ENCODE data around the gene SLMAP. TPM values are rescaled to one million over a fixed set of nuclear protein-coding genes. Genes with fewer than 3 reads are reported as not detected.

The SLMAP gene
- total RNA-seq, 6 donors from 2014 or later: 53.4 to 104 (median 68.4) TPM

DNA sequence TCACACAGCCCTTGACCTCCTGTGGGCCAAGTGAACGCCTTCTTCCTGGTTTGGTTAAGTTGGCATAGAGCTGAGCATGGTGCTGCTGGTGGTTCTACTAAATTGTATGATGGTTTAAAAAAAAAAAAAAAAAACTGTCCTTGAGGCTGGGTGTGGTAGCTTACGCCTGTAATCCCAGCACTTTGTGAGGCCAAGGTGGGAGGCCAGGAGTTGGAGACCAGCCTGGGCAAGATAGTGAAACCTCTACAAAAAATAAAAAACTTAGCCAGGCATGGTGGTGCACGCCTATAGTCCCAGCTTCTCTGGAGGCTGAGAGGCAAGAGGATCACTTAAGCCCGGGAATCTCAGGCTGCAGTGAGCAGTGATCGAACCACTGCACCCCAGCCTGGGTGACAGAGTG, 193.2 kb downstream of the SLMAP start:
- no peak for DNase-seq
- no peak for ATAC-seq (ENCODE audit: low FRiP score in 2 of 2)
- Histone ChIP-seq H3K4me3 (no peak overlapping the region), H3K36me3 (no peaks in the 10 kb centered on the region), H3K27ac (no peak overlapping the region), H3K9me3 (no peaks in the 10 kb centered on the region), H3K27me3 (no peaks in the 10 kb centered on the region), H3K4me1 (peaks cover 13 to 19% (median 16%) of the 10 kb centered on the region in 4 donors)
- TF ChIP-seq POLR2A (IDR thresholded peaks at IDR 0.05) (no peak), POLR2AphosphoS5 (IDR thresholded peaks at IDR 0.05) (no peak), EP300 (IDR thresholded peaks at IDR 0.05) (no peak)
- TF ChIP-seq, protein P1, sequence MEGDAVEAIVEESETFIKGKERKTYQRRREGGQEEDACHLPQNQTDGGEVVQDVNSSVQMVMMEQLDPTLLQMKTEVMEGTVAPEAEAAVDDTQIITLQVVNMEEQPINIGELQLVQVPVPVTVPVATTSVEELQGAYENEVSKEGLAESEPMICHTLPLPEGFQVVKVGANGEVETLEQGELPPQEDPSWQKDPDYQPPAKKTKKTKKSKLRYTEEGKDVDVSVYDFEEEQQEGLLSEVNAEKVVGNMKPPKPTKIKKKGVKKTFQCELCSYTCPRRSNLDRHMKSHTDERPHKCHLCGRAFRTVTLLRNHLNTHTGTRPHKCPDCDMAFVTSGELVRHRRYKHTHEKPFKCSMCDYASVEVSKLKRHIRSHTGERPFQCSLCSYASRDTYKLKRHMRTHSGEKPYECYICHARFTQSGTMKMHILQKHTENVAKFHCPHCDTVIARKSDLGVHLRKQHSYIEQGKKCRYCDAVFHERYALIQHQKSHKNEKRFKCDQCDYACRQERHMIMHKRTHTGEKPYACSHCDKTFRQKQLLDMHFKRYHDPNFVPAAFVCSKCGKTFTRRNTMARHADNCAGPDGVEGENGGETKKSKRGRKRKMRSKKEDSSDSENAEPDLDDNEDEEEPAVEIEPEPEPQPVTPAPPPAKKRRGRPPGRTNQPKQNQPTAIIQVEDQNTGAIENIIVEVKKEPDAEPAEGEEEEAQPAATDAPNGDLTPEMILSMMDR (IDR thresholded peaks at IDR 0.05): no peak
- 89 to 90% methylated on average over 5 of the region's 5 CpGs for WGBS, 2 donors

DNA sequence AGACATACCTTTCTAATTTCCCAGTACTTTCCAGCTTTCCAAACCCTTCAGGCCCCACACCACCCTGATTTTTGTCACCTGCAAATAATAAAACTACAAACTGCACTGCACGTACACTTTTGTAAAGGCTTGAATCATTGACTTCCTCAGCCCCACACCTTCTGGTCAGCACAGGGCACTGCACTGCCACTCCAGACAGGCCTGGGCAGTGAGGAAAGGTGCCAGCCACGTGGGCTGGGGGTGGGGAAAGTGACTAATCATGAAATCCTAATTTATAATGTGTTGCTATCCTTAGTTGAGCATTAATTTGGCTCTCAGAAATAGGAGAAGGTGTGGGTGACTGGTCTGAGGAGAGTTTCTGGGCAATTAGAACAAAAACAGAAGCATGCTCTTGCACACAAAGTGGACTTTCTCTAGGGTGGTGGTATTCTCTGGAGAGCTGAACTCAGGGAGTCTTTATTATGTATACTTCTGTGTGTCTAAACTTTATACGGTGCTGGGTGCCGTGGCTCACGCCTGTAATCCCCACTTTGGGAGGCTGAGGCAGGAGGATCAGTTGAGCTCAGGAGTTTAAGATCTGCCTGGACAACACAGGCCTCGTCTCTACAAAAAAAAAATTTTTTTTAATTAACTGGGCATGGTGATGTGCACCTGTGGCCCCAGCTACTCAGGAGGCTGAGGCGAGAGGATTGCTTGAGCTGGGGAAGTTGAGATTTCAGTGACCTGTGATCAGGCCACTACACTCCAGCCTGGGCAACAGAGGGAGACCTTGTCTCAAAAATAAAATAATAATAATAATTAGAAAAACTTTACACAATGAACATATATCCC, 193.9 kb downstream of the SLMAP start:
- DNase-seq (peak in 1 of 2 donors; percentile 55), ATAC-seq (ENCODE audit: low FRiP score in 2 of 2) (peak in 1 of 2 donors; percentile 71)
- no peak overlapping the region for H3K4me3 ChIP-seq
- no peaks in the 10 kb centered on the region for H3K36me3 ChIP-seq
- no peak overlapping the region for H3K27ac ChIP-seq
- 75 to 76% methylated on average over 7 of the region's 7 CpGs for WGBS, 2 donors
- TF ChIP-seq, protein P1 (IDR thresholded peaks at IDR 0.05): peak in 3 of 6 experiments; percentile 20 to 29 (median 23)
- no peak for TF ChIP-seq POLR2A (IDR thresholded peaks at IDR 0.05)
- no peak for TF ChIP-seq EP300 (IDR thresholded peaks at IDR 0.05)
- no peak for TF ChIP-seq POLR2AphosphoS5 (IDR thresholded peaks at IDR 0.05)
- no peaks in the 10 kb centered on the region for H3K27me3 ChIP-seq
- no peaks in the 10 kb centered on the region for H3K9me3 ChIP-seq
- H3K4me1 ChIP-seq: peaks cover 13 to 19% (median 16%) of the 10 kb centered on the region in 4 donors

DNA sequence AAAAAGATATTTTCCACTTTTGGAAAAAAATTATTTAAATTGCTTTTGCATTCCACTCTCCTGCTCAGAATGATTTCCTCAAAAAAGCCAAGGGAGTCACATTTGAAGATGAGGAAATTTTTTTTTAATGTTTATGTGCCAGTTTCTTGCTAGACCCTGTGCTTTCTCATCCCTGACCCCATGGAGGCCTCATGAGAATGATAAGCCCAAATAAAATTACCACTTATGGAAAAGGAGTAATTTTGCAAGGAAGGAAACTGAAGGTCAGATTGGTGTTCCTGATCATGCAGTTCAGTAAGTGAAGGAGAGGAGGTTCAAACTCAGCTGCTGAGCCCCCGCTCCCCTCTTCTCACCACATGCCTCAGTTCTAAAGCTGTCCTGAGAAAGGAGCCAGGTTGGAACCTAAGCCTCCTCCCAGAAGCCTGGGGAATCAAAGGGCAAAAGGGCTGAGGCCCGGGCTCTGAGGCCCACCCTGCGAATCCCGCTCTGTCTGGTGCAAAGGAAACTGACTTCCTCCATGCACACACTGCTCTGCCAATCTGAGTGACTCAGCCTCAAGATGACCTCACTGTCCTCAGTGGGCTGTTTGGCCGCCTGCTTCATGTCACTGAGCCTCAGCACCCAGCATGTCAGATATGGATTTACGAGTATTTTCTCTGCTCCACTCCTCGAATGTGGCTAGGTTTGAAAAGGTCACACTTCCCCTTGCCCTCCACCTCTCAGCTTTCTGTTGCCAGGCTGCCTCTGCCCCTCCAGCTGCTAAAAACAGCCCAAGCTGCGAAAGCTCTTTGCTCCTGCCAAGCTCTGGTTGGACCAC, 195.2 kb downstream of the SLMAP start:
- Histone ChIP-seq H3K27me3 (no peaks in the 10 kb centered on the region), H3K4me3 (no peak overlapping the region), H3K9me3 (no peaks in the 10 kb centered on the region), H3K36me3 (no peaks in the 10 kb centered on the region), H3K27ac (peak overlapping the region; percentile 70 to 82 (median 80)), H3K4me1 (peaks cover 14 to 22% (median 18%) of the 10 kb centered on the region in 4 donors)
- DNase-seq (peak in 1 of 2 donors; percentile 70), ATAC-seq (ENCODE audit: low FRiP score in 2 of 2) (peak; percentile 76 to 95)
- TF ChIP-seq POLR2AphosphoS5 (IDR thresholded peaks at IDR 0.05): peak; percentile 29 to 61
- no peak for TF ChIP-seq EP300 (IDR thresholded peaks at IDR 0.05)
- 25 to 42% methylated on average over 8 of the region's 8 CpGs for WGBS, 2 donors

DNA sequence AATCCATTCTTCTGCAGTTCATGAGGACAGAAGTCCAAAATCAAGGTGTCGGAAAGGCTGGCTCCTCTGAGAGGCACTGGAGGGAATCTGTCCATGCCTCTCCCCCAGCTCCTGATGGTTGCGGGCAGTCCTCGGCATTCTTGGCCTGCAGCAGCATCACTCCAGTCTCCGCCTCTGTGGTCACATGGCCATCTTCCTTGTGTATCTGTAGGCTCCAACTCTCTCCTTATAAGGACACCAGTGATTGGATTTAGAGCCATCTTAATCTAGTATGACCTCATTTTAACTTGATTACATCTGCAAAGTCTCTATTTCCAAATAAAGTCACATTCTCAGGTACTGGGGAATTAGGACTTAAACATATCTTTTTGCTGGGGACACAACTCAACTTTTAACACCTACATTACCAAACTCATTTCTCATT, 196.1 kb downstream of the SLMAP start:
- TF ChIP-seq, protein P1 (IDR thresholded peaks at IDR 0.05): no peak
- no peak for TF ChIP-seq EP300 (IDR thresholded peaks at IDR 0.05)
- TF ChIP-seq POLR2AphosphoS5 (IDR thresholded peaks at IDR 0.05): no peak
- no peak for TF ChIP-seq POLR2A (IDR thresholded peaks at IDR 0.05)
- Histone ChIP-seq H3K9me3 (no peaks in the 10 kb centered on the region), H3K36me3 (no peaks in the 10 kb centered on the region), H3K4me1 (peaks cover 14 to 28% (median 21%) of the 10 kb centered on the region in 4 donors), H3K27me3 (no peaks in the 10 kb centered on the region), H3K4me3 (no peak overlapping the region), H3K27ac (peak overlapping the region in 2 of 4 donors; percentile 70 to 82)
- no peak for DNase-seq
- ATAC-seq (ENCODE audit: low FRiP score in 2 of 2): peak in 1 of 2 donors; percentile 81
- WGBS, 2 donors: 78 to 83% methylated on average over 2 to 4 of the region's 4 CpGs

DNA sequence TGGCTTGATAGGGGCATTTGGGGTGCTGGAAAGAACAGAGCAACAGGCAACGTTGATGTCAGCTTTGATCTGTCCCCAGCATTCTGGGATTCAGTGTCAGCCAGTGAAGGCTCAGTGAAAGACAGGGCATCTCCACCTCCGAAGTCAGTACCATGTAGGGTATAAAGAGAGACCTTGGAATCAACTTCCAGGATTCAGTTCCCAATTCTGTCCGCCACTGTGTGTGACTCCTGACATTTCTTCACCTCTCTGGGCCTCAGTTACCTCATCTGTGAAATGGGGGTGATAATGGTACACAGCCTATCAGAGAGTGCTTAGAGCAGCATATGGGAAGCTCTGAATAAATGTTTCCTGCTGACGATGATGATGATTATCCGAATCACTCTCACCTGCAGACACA, 196.5 kb downstream of the SLMAP start:
- ATAC-seq (ENCODE audit: low FRiP score in 2 of 2): no peak
- no peak overlapping the region for H3K4me3 ChIP-seq
- H3K27ac ChIP-seq: peak overlapping the region in 2 of 4 donors; percentile 70 to 82
- WGBS, 2 donors: 84% methylated on average over 5 of the region's 5 CpGs
- no peaks in the 10 kb centered on the region for H3K27me3 ChIP-seq
- no peak for DNase-seq
- TF ChIP-seq EP300 (IDR thresholded peaks at IDR 0.05): no peak
- TF ChIP-seq, protein P1 (IDR thresholded peaks at IDR 0.05): no peak
- TF ChIP-seq POLR2AphosphoS5 (IDR thresholded peaks at IDR 0.05): no peak
- no peak for TF ChIP-seq POLR2A (IDR thresholded peaks at IDR 0.05)
- no peaks in the 10 kb centered on the region for H3K36me3 ChIP-seq
- H3K9me3 ChIP-seq: no peaks in the 10 kb centered on the region
- peaks cover 14 to 28% (median 21%) of the 10 kb centered on the region in 4 donors for H3K4me1 ChIP-seq

Measured in upper lobe of left lung (tissue), 6 donors.